Measurements from ENCODE around the gene MCOLN1.

GRCh38 chr19:7554990-7555864 is 32.8 kb downstream of the MCOLN1 start:
- TF ChIP-seq POLR2A (IDR thresholded peaks at IDR 0.05) (no peak), CTCF (IDR thresholded peaks at IDR 0.05) (no peak)

Data from right lobe of liver (tissue), 4 donors.